ENCODE data around the gene CENPS.

DNA sequence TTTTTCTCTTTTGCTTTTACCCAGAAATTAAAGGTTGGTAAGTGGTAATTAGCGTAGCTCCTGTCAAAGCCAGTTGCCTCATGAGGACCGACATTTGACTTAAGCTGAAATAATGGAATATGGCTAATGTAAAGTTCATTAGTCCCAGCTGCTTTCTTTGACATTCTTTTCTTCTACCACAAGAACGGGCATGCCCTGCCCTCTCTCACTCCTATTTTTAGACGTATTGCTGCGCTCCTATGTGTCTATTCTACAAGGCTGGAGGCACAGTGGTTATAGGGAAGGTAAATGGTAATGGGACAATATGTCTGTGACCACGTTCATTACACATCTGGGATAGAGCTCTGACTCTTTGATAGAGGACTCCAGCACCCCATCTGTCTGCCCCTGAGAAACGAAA, 26.4 kb downstream of the CENPS start:
- TF ChIP-seq, protein P1, sequence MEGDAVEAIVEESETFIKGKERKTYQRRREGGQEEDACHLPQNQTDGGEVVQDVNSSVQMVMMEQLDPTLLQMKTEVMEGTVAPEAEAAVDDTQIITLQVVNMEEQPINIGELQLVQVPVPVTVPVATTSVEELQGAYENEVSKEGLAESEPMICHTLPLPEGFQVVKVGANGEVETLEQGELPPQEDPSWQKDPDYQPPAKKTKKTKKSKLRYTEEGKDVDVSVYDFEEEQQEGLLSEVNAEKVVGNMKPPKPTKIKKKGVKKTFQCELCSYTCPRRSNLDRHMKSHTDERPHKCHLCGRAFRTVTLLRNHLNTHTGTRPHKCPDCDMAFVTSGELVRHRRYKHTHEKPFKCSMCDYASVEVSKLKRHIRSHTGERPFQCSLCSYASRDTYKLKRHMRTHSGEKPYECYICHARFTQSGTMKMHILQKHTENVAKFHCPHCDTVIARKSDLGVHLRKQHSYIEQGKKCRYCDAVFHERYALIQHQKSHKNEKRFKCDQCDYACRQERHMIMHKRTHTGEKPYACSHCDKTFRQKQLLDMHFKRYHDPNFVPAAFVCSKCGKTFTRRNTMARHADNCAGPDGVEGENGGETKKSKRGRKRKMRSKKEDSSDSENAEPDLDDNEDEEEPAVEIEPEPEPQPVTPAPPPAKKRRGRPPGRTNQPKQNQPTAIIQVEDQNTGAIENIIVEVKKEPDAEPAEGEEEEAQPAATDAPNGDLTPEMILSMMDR (IDR thresholded peaks at IDR 0.05; ENCODE audit: poor library complexity): no peak
- TF ChIP-seq EZH2 (IDR thresholded peaks at IDR 0.05; ENCODE audit: borderline replicate concordance) (no peak), EZH2phosphoT487 (IDR thresholded peaks at IDR 0.05; ENCODE audit: low read depth, severe bottlenecking, unreplicated experiment) (no peak)

Measured in hepatocyte (in vitro differentiated cells).